ENCODE measurements around the gene FOXP2. TPM values are rescaled to one million over a fixed set of nuclear protein-coding genes. Genes with fewer than 3 reads are reported as not detected.

Gene FOXP2
- total and polyA plus RNA-seq, 2 experiments from 2014 or later: 10.0 to 14.7 TPM

- TF ChIP-seq EZH2phosphoT487 (IDR thresholded peaks at IDR 0.05; ENCODE audit: low read depth, severe bottlenecking, unreplicated experiment): no peak
- no peak for TF ChIP-seq EZH2 (IDR thresholded peaks at IDR 0.05; ENCODE audit: borderline replicate concordance)
- no peak for TF ChIP-seq CTCF (IDR thresholded peaks at IDR 0.05; ENCODE audit: poor library complexity)
- no peak overlapping the region for H3K4me3 ChIP-seq
- H3K9me3 ChIP-seq (ENCODE audit: low read depth): no peaks in the 10 kb centered on the region
- no peaks in the 10 kb centered on the region for H3K79me2 ChIP-seq
- no peaks in the 10 kb centered on the region for H3K9me2 ChIP-seq (replicated peaks; ENCODE audit: insufficient read depth)
- H3K27ac ChIP-seq: no peak overlapping the region
- no peak for DNase-seq (ENCODE audit: low spot score)
- 65% methylated on average over 1 of the region's 1 CpG for WGBS (ENCODE audit: low lambda C conversion rate, missing lambda C conversion rate)
- no peaks in the 10 kb centered on the region for H3K36me3 ChIP-seq (replicated peaks; ENCODE audit: insufficient read depth, low read depth)
- no peaks in the 10 kb centered on the region for H3K4me1 ChIP-seq (ENCODE audit: insufficient read depth)
- H3K27me3 ChIP-seq: no peaks in the 10 kb centered on the region
- H4K20me1 ChIP-seq (ENCODE audit: insufficient read depth, poor library complexity, severe bottlenecking): no peaks in the 10 kb centered on the region
- H2AFZ ChIP-seq: no peak overlapping the region
- H3K4me2 ChIP-seq: no peak overlapping the region
Measured at GRCh38 chr7:114548081-114548980, 133.7 kb downstream of the FOXP2 start.

DNA sequence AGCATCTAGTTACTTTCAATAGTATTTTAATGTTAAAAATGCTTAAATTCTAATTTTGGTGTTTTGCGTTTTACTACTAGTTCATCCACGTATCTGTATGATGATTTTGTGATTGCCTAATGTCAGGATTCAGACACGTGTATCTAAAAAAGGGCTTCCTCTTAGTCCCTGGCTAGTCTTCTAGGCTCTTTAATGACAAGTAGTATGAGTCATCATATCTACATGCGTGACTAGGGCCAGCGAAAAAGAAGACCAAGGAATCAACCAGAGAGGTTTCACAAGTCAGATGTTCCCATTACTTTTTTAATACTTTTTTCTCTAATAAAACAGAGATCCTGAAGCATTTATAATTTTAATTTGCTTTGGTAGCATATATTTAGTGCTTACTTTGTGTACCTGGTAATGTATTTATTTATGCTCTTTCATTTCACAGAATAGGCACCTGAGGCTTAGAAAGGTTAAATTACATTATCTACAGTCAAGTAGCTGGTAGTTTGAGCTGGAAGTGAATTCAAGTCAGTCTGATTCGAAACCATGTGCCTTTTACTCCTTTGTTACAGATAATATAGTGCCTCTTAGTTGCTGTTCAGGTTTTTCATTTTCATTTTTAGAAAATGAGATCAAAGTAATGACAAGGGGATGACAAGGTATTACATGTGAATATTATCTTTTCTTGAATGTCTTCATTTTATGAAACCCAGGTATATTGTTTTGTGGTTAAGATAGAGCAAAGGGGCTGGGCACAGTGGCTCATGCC, 140.3 kb downstream of the FOXP2 start:
- H3K27ac ChIP-seq: no peak overlapping the region
- H3K9me2 ChIP-seq (replicated peaks; ENCODE audit: insufficient read depth): no peaks in the 10 kb centered on the region
- H3K27me3 ChIP-seq: no peaks in the 10 kb centered on the region
- H3K9me3 ChIP-seq (ENCODE audit: low read depth): no peaks in the 10 kb centered on the region
- H3K4me3 ChIP-seq: no peak overlapping the region
- no peak for TF ChIP-seq EZH2 (IDR thresholded peaks at IDR 0.05; ENCODE audit: borderline replicate concordance)
- TF ChIP-seq CTCF (IDR thresholded peaks at IDR 0.05; ENCODE audit: poor library complexity): no peak
- no peak for TF ChIP-seq EZH2phosphoT487 (IDR thresholded peaks at IDR 0.05; ENCODE audit: low read depth, severe bottlenecking, unreplicated experiment)
- H3K79me2 ChIP-seq: no peaks in the 10 kb centered on the region
- H3K4me2 ChIP-seq: no peak overlapping the region
- no peak for DNase-seq (ENCODE audit: low spot score)
- H3K4me1 ChIP-seq (ENCODE audit: insufficient read depth): no peaks in the 10 kb centered on the region
- no peak overlapping the region for H2AFZ ChIP-seq
- WGBS (ENCODE audit: low lambda C conversion rate, missing lambda C conversion rate): 83% methylated on average over 6 of the region's 6 CpGs
- no peaks in the 10 kb centered on the region for H3K36me3 ChIP-seq (replicated peaks; ENCODE audit: insufficient read depth, low read depth)
- no peaks in the 10 kb centered on the region for H4K20me1 ChIP-seq (ENCODE audit: insufficient read depth, poor library complexity, severe bottlenecking)

- Histone ChIP-seq H3K4me1 (ENCODE audit: insufficient read depth) (no peaks in the 10 kb centered on the region), H3K27ac (no peak overlapping the region), H3K27me3 (no peaks in the 10 kb centered on the region), H2AFZ (no peak overlapping the region), H3K9me2 (replicated peaks; ENCODE audit: insufficient read depth) (no peaks in the 10 kb centered on the region), H3K9me3 (ENCODE audit: low read depth) (no peaks in the 10 kb centered on the region), H3K4me3 (no peak overlapping the region), H3K36me3 (replicated peaks; ENCODE audit: insufficient read depth, low read depth) (no peaks in the 10 kb centered on the region), H4K20me1 (ENCODE audit: insufficient read depth, poor library complexity, severe bottlenecking) (no peaks in the 10 kb centered on the region), H3K4me2 (no peak overlapping the region), H3K79me2 (no peaks in the 10 kb centered on the region)
- WGBS (ENCODE audit: low lambda C conversion rate, missing lambda C conversion rate): 60% methylated on average over 2 of the region's 2 CpGs
- TF ChIP-seq EZH2phosphoT487 (IDR thresholded peaks at IDR 0.05; ENCODE audit: low read depth, severe bottlenecking, unreplicated experiment): no peak
- TF ChIP-seq EZH2 (IDR thresholded peaks at IDR 0.05; ENCODE audit: borderline replicate concordance): no peak
- no peak for TF ChIP-seq CTCF (IDR thresholded peaks at IDR 0.05; ENCODE audit: poor library complexity)
- DNase-seq (ENCODE audit: low spot score): no peak
Measured at GRCh38 chr7:114567416-114567815, 152.8 kb downstream of the FOXP2 start.
